Left colon (tissue), 2 donors: ENCODE data around the gene REV3L. TPM values are rescaled to one million over a fixed set of nuclear protein-coding genes. Genes with fewer than 3 reads are reported as not detected.
A peak's percentile ranks its signal among the peaks of the same experiment; 100 is the strongest.
"Not testable (repeated sequence)": the region's sequence is repeated elsewhere in the genome, so short reads cannot be mapped to it uniquely, and the experiment has no call there.

Experiments used
- ATAC-seq: fragments of 200-7000 bp; cut with Tn5 transposase; one replicate; pipeline ENCODE4 v1.9.1; 2020; ENCODE audit warnings: mild to moderate bottlenecking, moderate library complexity
- DNase-seq, 2 donors: peaks; one replicate each; pipeline ENCODE4 v3.0.0-alpha.2; 2020
- intact Hi-C, 2 donors: fragments of 100-400 bp; cut with DNase I in 1 of 2; cut with micrococcal nuclease in 1 of 2; formaldehyde crosslinking; loops; one replicate each; pipeline versions ENCODE4 v1.11.2 to v1.14.0; 2022; cut with DNase I, micrococcal nuclease
- total RNA-seq, 2 donors: library from RNA; stranded (reverse); fragmentation: NEBNext Ultra II Directional; extraction: Animal tissue kit (Norgen Biotek cat#: 25700); gene quantifications; one replicate each; pipeline ENCODE4 v1.2.1, GENCODE V29; 2021
- donor health status: DM: no; HTN: no; CAD: no.
- donor health status: DM: yes; HTN: yes; CAD: no.

REV3L gene
- total RNA-seq, 2 donors from 2014 or later, result 13.9 to 21.4 TPM

DNA sequence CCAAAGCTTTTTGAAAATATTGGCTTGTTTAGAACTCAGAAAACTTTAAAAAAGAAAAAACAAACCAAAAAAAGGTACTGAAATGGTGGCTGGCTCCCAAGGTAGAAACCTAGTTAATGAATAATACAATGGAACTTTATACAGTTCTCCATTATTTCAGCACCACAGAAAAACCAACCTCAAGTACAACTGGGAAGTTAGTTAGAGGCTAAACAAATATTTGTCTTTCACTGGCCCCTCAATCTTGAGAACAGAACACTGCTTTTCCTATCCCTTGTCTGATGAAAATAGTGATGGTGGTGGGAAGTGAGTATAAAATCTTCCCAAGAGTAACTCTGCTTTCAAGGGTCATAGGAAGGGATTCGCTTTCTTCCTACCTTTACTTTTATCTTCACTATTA lies 126.5 kb downstream of the REV3L start:
- DNase-seq (no peak), ATAC-seq (peak; percentile 37)
- intact Hi-C loops, result loop anchor here in 1 of 2 donors (10.0 kb wide), 1 partner anchor 118 kb away; no protein-coding TSS in a partner anchor

GRCh38 chr6:111354758-111355555 lies 128.1 kb downstream of the REV3L start:
- intact Hi-C loops, result loop anchor here in 1 of 2 donors (10.0 kb wide), 1 partner anchor 120 kb away; no protein-coding TSS in a partner anchor
- ATAC-seq (no peak), DNase-seq (no peak)

DNA sequence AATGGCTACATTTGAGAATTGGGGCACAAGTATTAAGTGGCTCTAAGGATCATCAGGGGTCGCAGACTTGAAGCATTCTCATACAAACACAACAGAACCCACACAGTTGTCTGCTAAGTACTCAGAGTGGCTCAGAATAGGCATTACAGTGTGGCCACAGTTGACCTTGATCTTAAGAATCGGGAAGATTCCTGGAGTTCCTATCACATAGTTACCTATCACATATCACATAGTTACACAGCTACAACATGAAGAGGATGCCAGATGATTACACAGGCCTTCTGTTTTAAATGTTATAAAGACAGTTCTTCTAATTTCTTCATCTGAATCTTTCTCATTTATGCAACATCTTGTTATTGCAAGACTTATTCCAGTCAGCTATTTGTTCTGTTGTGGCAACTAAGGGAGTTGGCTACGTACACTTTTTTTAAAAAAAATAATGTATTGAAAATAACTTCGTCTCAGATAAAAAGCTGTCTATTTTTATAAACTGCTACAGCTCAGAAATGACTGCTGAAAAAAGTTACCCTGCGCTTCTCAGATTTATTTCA lies 129.0 kb downstream of the REV3L start:
- intact Hi-C loops, result loop anchor here in 1 of 2 donors (10.0 kb wide), 1 partner anchor 121 kb away; no protein-coding TSS in a partner anchor
- ATAC-seq (no peak), DNase-seq (no peak)

GRCh38 chr6:111347589-111347988 lies 135.4 kb downstream of the REV3L start:
- peak; percentile 23 for ATAC-seq
- no peak for DNase-seq
- intact Hi-C loops, result no loop called here

DNA sequence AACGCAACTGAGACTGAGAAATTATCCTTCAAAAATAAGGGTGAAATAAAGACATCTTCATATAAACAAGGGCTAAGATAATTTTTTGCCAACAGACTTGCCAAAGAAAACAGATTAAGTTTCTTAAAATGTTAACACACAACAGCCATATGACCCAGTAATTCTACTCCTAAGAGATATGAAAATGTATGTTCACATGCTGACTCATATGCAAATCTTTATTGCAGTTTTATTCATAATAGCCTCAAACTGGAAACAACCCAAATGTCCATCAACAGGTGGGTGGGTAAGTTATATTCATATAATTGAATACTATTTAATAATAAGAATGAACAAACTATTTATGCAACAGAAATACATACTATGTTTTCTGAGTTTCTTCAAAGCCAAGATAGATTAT lies 140.1 kb downstream of the REV3L start:
- intact Hi-C loops, result no loop called here
- ATAC-seq, result no peak
- no peak for DNase-seq

DNA sequence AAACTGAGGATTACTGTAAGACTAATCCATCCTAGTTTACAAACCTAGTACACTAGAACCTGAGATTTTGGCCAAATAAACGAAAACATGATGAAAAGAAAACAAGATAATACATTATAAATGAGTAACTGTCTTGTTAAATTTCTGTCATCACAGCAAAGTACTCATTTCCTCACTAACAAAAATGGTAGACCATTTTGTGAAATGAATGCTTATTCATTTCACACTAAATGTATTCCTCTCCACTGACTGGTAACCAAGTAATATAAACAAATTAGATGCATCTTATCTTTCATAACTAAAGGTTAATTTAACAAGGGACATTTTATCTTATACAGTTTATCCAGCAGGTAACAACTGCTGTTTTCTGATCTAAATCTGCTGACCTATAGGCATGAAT lies 143.7 kb downstream of the REV3L start:
- ATAC-seq, result no peak
- intact Hi-C loops, result no loop called here

GRCh38 chr6:111338843-111339242 lies 144.2 kb downstream of the REV3L start:
- ATAC-seq, result no peak
- DNase-seq, result no peak
- intact Hi-C loops, result no loop called here

More for the DNA sequence above, 143.7 kb downstream of the REV3L start:
- DNase-seq, result no peak

- ATAC-seq, result peak; percentile 79
- intact Hi-C loops, result no loop called here
- no peak for DNase-seq
These were observed 145.2 kb downstream of the REV3L start for GRCh38 chr6:111337829-111338236.

DNA sequence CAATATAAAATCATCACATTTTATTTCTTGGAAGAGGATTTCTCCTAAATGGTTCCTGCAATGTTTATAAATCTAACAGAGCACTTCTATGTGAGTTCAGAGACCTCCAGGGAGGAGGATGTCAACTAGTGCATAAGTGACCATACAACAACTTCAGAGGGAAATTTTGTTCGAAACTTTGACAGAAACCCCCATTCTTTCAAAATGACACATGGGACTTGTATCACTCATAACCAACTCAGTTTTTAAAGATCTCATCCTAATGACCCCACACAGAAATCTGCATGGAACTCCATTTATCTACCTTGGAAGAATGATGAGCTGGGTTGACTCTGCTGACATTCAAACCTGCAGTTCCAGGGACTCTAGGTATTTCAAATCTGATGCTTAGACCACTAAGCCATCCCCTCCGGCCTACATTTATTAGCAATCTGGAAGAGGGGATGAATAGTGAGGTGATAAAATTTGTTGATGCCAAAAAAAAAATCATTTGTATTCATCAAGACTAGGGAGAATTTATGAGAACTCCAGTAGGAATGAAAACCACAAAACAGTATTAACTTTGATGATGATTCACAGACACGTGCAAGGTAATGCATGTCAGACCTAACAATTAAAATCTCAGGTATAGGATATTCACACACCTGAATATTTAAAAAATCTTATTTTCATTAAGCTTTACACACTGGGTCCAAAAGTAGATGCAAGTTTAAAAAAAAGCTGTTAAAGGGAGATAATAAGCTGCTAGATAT lies 153.0 kb downstream of the REV3L start:
- ATAC-seq, result no peak
- DNase-seq, result no peak
- intact Hi-C loops, result no loop called here

- no peak for DNase-seq
- ATAC-seq, result no peak
- intact Hi-C loops, result no loop called here
These were observed 156.5 kb downstream of the REV3L start for GRCh38 chr6:111326563-111326962.

GRCh38 chr6:111322145-111322544 lies 160.9 kb downstream of the REV3L start:
- DNase-seq (no peak), ATAC-seq (no peak)
- intact Hi-C loops, result no loop called here

- intact Hi-C loops, DNase-seq, ATAC-seq: not testable (repeated sequence)
These were observed 175.1 kb downstream of the REV3L start for GRCh38 chr6:111307950-111308349.

- intact Hi-C loops, result no loop called here
- peak; percentile 94 for ATAC-seq
- no peak for DNase-seq
These were observed 175.7 kb downstream of the REV3L start for GRCh38 chr6:111307275-111307858.

GRCh38 chr6:111306104-111306888 lies 176.7 kb downstream of the REV3L start:
- DNase-seq (no peak), ATAC-seq (peak; percentile 69)
- intact Hi-C loops, result no loop called here

GRCh38 chr6:111301946-111302345 lies 181.1 kb downstream of the REV3L start:
- ATAC-seq, result no peak
- no peak for DNase-seq
- intact Hi-C loops, result no loop called here

DNA sequence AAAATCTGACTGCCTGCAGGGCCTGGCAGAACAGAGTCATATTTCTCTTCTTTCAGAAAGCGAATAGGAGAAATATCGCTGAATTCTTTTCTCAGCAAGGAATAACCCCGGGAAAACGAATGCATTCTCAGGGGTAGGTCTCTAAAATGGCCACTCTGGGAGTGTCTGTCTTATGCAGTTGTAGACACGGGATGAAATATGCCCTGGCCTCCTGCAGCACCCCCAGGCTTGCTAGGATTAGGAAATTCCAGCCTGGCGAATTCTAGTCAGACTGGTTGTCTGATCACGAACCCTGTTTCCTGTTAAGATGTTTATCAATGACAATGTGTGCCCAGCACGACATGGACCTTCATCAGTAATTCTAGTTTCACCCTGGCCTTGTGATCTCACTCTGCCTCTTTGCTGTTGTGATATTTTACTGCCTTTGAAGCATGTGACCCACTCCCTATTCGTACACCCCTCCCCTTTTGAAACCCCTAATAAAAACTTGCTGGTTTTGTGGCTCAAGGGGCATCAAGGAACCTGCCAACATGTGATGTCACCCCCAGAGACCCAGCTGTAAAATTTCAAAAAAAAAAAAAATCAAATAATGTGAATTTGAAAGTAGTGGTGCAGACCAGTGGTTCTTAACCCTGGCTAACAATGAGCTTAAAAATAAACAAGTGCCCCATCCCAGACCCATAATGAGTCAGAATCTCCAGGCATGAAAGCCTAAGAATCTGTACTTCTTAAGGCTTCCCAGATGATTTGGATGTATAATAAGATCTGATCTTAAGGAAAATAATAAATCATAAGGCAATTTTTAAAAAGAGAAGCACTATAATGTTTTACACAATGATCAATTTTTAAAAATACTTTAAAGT lies 181.8 kb downstream of the REV3L start:
- DNase-seq, intact Hi-C loops, ATAC-seq: not testable (repeated sequence)

DNA sequence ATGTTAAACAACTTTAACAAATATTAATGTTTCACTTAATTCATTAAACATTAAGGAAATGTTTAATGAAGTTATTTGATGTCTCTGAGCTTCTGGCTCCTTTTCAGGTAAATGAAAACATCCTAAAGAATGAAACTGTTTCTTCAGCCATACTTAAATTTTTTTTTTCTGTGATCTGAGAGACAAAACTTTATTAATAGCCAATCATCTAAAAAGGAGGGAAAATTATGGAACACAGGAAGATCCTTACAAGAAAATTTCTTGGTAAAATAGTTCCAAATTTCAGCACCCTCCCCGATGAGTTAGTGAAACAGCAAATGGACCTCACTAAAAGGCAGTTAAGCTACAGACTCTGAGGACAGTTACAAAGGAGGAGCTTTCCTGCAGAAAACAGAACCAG lies 185.2 kb downstream of the REV3L start:
- intact Hi-C loops, result no loop called here
- no peak for DNase-seq

More for the DNA sequence above, 185.2 kb downstream of the REV3L start:
- no peak for ATAC-seq
